Fibroblast of skin of back (primary cell): Measurements from ENCODE around the gene ADAMTSL2.

Source experiments
- DNase-seq: peaks from one replicate; pipeline ENCODE4 v3.0.0-alpha.2; 2013

The ADAMTSL2 gene

GRCh38 chr9:133606708-133607025 lies 72.2 kb downstream of the ADAMTSL2 start:
- no peak for DNase-seq

- no peak for DNase-seq
These were observed 72.9 kb downstream of the ADAMTSL2 start for GRCh38 chr9:133607381-133607780.

GRCh38 chr9:133607976-133608375 lies 73.5 kb downstream of the ADAMTSL2 start:
- DNase-seq: no peak

GRCh38 chr9:133608382-133608781 lies 73.9 kb downstream of the ADAMTSL2 start:
- DNase-seq: no peak

- no peak for DNase-seq
These were observed 74.4 kb downstream of the ADAMTSL2 start for GRCh38 chr9:133608889-133609288.

- peak; percentile 48 for DNase-seq
These were observed 75.0 kb downstream of the ADAMTSL2 start, which contains the start of gene FAM163B for GRCh38 chr9:133609311-133610098. TSS of gene FAM163B (minus strand) at chr9:133609389. CDS start at chr9:133580223, 29,166 bp downstream.

- no peak for DNase-seq
These were observed 76.3 kb downstream of the ADAMTSL2 start for GRCh38 chr9:133610845-133611244.

- no peak for DNase-seq
These were observed 77.5 kb downstream of the ADAMTSL2 start for GRCh38 chr9:133612051-133612450.

- DNase-seq: no peak
These were observed 78.3 kb downstream of the ADAMTSL2 start for GRCh38 chr9:133612816-133613215.

GRCh38 chr9:133613432-133613831 lies 78.9 kb downstream of the ADAMTSL2 start:
- no peak for DNase-seq

- DNase-seq: no peak
These were observed 79.6 kb downstream of the ADAMTSL2 start for GRCh38 chr9:133614056-133614455.

- no peak for DNase-seq
These were observed 80.2 kb downstream of the ADAMTSL2 start for GRCh38 chr9:133614678-133615077.

- DNase-seq: no peak
These were observed 80.7 kb downstream of the ADAMTSL2 start for GRCh38 chr9:133615186-133615585.

GRCh38 chr9:133615606-133616188 lies 81.2 kb downstream of the ADAMTSL2 start:
- no peak for DNase-seq

- no peak for DNase-seq
These were observed 82.3 kb downstream of the ADAMTSL2 start for GRCh38 chr9:133616643-133617405.

- no peak for DNase-seq
These were observed 84.2 kb downstream of the ADAMTSL2 start for GRCh38 chr9:133618726-133619125.

- DNase-seq: no peak
These were observed 85.3 kb downstream of the ADAMTSL2 start for GRCh38 chr9:133619791-133620190.

- DNase-seq: no peak
These were observed 87.3 kb downstream of the ADAMTSL2 start for GRCh38 chr9:133621725-133622267.

- DNase-seq: no peak
These were observed 88.1 kb downstream of the ADAMTSL2 start for GRCh38 chr9:133622555-133622954.
